Trophoblast cell (in vitro differentiated cells and primary cell): ENCODE measurements around the gene ELAVL1.

Experiments used
- DNase-seq, 2 donors: peaks; one replicate each; pipeline ENCODE4 v3.0.0-alpha.2; 2016
- H2AFZ ChIP-seq: 2 replicates; pipeline ENCODE4 v1.6.1; 2013; ENCODE audit warnings: low read length, moderate library complexity, mild to moderate bottlenecking; ENCODE audit not compliant: insufficient read depth, poor library complexity
- H2AK5ac ChIP-seq: 2 replicates; pipeline ENCODE4 v1.6.1; 2013; ENCODE audit warnings: mild to moderate bottlenecking, low read length
- H2BK120ac ChIP-seq: 2 replicates; pipeline ENCODE4 v1.6.1; 2013; ENCODE audit warnings: low read length, mild to moderate bottlenecking, moderate library complexity; ENCODE audit not compliant: insufficient read depth, poor library complexity
- H2BK12ac ChIP-seq: 2 replicates; pipeline ENCODE4 v1.6.1; 2013; ENCODE audit warnings: mild to moderate bottlenecking, low read length, moderate library complexity
- H2BK5ac ChIP-seq: 2 replicates; pipeline ENCODE4 v1.6.1; 2013; ENCODE audit warnings: low read length, low read depth, moderate library complexity, mild to moderate bottlenecking; ENCODE audit not compliant: poor library complexity
- H3K14ac ChIP-seq: 2 replicates; pipeline ENCODE4 v1.6.1; 2013; ENCODE audit warnings: mild to moderate bottlenecking, low read length
- H3K18ac ChIP-seq: 2 replicates; pipeline ENCODE4 v1.6.1; 2013; ENCODE audit warnings: mild to moderate bottlenecking, low read length
- H3K23ac ChIP-seq: 2 replicates; pipeline ENCODE4 v1.6.1; 2013; ENCODE audit warnings: low read length
- H3K27ac ChIP-seq: 2 replicates; pipeline ENCODE4 v1.5.1; 2013; ENCODE audit warnings: low read depth, mild to moderate bottlenecking, inconsistent platforms, low read length, moderate library complexity
- H3K27me3 ChIP-seq: 2 replicates; pipeline ENCODE4 v1.6.1; 2013; ENCODE audit warnings: inconsistent platforms, mild to moderate bottlenecking, low read length, moderate library complexity; ENCODE audit not compliant: insufficient read depth
- H3K36me3 ChIP-seq, 2 experiments: 1 replicate in 1 of 2; 2 replicates in 1 of 2; pipeline ENCODE4 v1.6.1; 2013; ENCODE audit warnings: low read length in 2 of 2, mild to moderate bottlenecking in 2 of 2, moderate library complexity in 1 of 2; ENCODE audit not compliant: insufficient read depth in 2 of 2, control insufficient read depth in 1 of 2
- H3K4ac ChIP-seq: 2 replicates; pipeline ENCODE4 v1.6.1; 2013; ENCODE audit warnings: low read depth, mild to moderate bottlenecking, low read length, moderate library complexity
- H3K4me1 ChIP-seq, 2 experiments: 1 replicate in 1 of 2; 2 replicates in 1 of 2; pipeline ENCODE4 v1.6.1; 2013; ENCODE audit warnings: low read length in 2 of 2, mild to moderate bottlenecking in 2 of 2, moderate library complexity in 1 of 2; ENCODE audit not compliant: insufficient read depth in 2 of 2, control insufficient read depth in 1 of 2
- H3K4me2 ChIP-seq: 2 replicates; pipeline ENCODE4 v1.6.1; 2013; ENCODE audit warnings: inconsistent platforms, mild to moderate bottlenecking, low read length, moderate library complexity
- H3K4me3 ChIP-seq: 2 replicates; pipeline ENCODE4 v1.5.1; 2013; ENCODE audit warnings: mild to moderate bottlenecking, low read depth, low read length, inconsistent platforms
- H3K79me1 ChIP-seq: one replicate; pipeline ENCODE4 v1.6.1; 2013; ENCODE audit warnings: low read length
- H3K79me2 ChIP-seq: 2 replicates; pipeline ENCODE4 v1.6.1; 2013; ENCODE audit warnings: low read length, mild to moderate bottlenecking; ENCODE audit not compliant: control insufficient read depth, insufficient read depth, poor library complexity
- H3K9ac ChIP-seq: 2 replicates; pipeline ENCODE4 v1.6.1; 2013; ENCODE audit warnings: mild to moderate bottlenecking, low read length
- H3K9me3 ChIP-seq: 2 replicates; pipeline ENCODE4 v1.6.1; 2013; ENCODE audit warnings: low read depth, mild to moderate bottlenecking, control low read depth, inconsistent platforms, low read length; ENCODE audit not compliant: insufficient read depth
- H4K12ac ChIP-seq: 2 replicates; pipeline ENCODE4 v1.6.1; 2013; ENCODE audit warnings: low read depth, mild to moderate bottlenecking, low read length, moderate library complexity
- H4K8ac ChIP-seq: 2 replicates; pipeline ENCODE4 v1.6.1; 2013; ENCODE audit warnings: low read depth, mild to moderate bottlenecking, low read length, moderate library complexity
- H4K91ac ChIP-seq: one replicate; pipeline ENCODE4 v1.6.1; 2013; ENCODE audit warnings: low read depth, mild to moderate bottlenecking, low read length, moderate library complexity
- WGBS: extraction: QIAGEN DNeasy Blood & Tissue Kit; methylation state at CpG from one replicate; pipeline ENCODE4 v1.1.7; 2013; ENCODE audit warnings: missing lambda C conversion rate; ENCODE audit not compliant: insufficient read length, insufficient coverage; ENCODE audit errors: extremely low coverage; 5-methylcytosine and 5-hydroxymethylcytosine counted together

The ELAVL1 gene

DNA sequence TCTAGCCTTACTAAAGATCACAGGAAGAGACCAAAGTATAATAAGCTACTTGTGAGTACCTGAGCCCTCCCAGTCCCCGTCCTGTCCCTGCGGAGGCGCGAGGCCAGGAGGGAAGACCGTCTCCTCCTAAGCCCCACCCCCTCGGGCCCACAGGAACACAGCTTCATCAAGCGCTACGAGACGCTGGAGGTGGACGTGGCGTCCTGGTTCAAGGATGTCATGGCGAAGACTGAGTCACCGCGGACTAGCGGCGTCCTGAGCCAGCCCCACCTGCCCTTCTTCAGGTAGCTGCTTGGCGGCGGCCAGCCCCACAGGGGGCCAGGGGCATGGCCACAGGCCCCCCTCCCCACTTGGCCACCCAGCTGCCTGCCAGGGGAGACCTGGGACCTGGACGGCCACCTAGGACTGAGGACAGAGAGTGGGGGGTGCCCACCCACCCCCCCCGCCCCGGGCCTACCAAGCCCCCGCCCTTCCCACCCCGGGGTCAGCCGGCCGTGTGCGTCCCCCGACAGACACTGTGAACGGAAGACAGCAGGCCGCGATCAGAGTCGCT lies 93.2 kb downstream of the ELAVL1 start:
- Histone ChIP-seq H2BK5ac (no peak overlapping the region), H3K27me3 (peaks cover 19% of the 10 kb centered on the region), H4K91ac (no peak overlapping the region), H3K4ac (no peak overlapping the region), H3K14ac (no peak overlapping the region), H3K9ac (no peak overlapping the region), H3K9me3 (peaks cover 4% of the 10 kb centered on the region), H3K4me2 (no peak overlapping the region), H3K23ac (no peak overlapping the region), H3K79me2 (no peaks in the 10 kb centered on the region), H4K12ac (no peak overlapping the region), H3K4me3 (no peak overlapping the region), H4K8ac (no peak overlapping the region), H2AFZ (no peak overlapping the region), H3K79me1 (no peaks in the 10 kb centered on the region), H3K4me1 (peaks cover 8 to 11% of the 10 kb centered on the region in 2 experiments), H3K27ac (no peak overlapping the region), H2AK5ac (no peak overlapping the region), H2BK12ac (no peak overlapping the region), H3K36me3 (peaks cover 38 to 41% of the 10 kb centered on the region in 2 experiments), H2BK120ac (no peak overlapping the region), H3K18ac (no peak overlapping the region)
- peak in 1 of 2 donors; percentile 40 for DNase-seq
- no CpG with 5 or more reads among the region's 31 CpGs for WGBS

DNA sequence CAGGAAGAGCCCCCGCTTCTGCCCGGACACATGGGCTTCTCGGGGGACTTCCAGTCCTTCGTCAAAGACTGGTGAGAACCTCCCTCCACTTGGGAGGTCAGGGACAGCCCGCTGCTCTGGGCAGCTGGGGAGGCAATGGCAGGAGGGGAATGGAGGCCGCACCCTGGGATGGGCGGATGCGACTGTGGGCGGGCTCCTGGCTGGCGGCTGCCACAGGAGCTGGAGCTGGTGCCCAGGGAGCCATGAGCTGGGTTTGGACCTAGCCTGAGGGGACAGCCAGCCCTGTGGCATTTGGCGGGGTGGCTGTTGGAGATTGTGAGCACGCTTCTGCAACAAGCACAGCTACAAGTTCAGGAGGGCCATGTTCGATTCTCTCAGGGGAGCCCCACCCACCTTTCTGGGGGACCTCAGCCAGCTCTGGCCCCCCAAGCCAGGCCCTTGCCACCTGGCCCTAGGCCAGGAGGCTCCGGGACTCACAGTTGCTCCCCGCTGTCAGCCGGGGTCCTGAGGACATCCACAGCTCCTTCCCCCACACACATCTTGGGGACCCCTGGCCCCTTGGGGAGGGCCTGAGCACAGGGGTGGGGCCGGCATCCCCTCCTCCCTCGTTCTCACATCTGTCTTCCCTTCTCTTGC lies 93.8 kb downstream of the ELAVL1 start:
- no peak overlapping the region for H3K4ac ChIP-seq
- H3K4me3 ChIP-seq, result no peak overlapping the region
- H2BK120ac ChIP-seq, result no peak overlapping the region
- no peak overlapping the region for H3K27ac ChIP-seq
- H2AFZ ChIP-seq, result no peak overlapping the region
- H3K79me1 ChIP-seq, result no peaks in the 10 kb centered on the region
- H3K4me2 ChIP-seq, result no peak overlapping the region
- peaks cover 6% of the 10 kb centered on the region in 2 experiments for H3K4me1 ChIP-seq
- H3K18ac ChIP-seq, result no peak overlapping the region
- H3K79me2 ChIP-seq, result no peaks in the 10 kb centered on the region
- no peak overlapping the region for H2AK5ac ChIP-seq
- H3K14ac ChIP-seq, result no peak overlapping the region
- peaks cover 4% of the 10 kb centered on the region for H3K9me3 ChIP-seq
- no peak overlapping the region for H4K12ac ChIP-seq
- H4K91ac ChIP-seq, result no peak overlapping the region
- H2BK5ac ChIP-seq, result no peak overlapping the region
- H3K9ac ChIP-seq, result no peak overlapping the region
- DNase-seq, result no peak
- no peak overlapping the region for H2BK12ac ChIP-seq
- no peak overlapping the region for H3K23ac ChIP-seq
- peaks cover 13% of the 10 kb centered on the region for H3K27me3 ChIP-seq
- H3K36me3 ChIP-seq, result peaks cover 39 to 44% of the 10 kb centered on the region in 2 experiments
- H4K8ac ChIP-seq, result no peak overlapping the region
- WGBS, result no CpG with 5 or more reads among the region's 18 CpGs

DNA sequence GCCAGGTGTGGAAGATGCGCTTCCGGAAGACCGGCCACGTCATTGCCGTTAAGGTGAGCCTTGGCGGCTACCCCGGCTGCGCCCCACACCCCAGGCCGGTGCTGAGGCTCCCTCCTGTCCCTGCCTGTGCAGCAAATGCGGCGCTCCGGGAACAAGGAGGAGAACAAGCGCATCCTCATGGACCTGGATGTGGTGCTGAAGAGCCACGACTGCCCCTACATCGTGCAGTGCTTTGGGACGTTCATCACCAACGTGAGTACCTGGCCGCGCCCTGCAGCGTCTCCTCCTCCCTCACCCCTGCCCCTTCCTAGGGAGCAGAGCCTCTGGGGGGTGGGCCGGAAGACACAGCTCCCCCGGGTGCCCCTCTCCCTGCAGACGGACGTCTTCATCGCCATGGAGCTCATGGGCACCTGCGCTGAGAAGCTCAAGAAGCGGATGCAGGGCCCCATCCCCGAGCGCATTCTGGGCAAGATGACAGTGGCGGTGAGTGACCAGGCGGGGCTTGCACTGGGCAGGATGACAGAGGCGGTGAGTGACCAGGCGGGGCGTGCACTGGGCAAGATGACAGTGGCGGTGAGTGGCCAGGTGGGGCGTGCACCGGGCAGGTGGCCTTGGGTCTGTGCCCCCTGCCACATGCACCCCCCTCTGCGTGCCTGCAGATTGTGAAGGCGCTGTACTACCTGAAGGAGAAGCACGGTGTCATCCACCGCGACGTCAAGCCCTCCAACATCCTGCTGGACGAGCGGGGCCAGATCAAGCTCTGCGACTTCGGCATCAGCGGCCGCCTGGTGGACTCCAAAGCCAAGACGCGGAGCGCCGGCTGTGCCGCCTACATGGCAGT lies 94.9 kb downstream of the ELAVL1 start:
- H4K91ac ChIP-seq, result no peak overlapping the region
- WGBS, result no CpG with 5 or more reads among the region's 54 CpGs
- H3K27me3 ChIP-seq, result peaks cover 2% of the 10 kb centered on the region
- H2BK5ac ChIP-seq, result no peak overlapping the region
- no peak overlapping the region for H3K23ac ChIP-seq
- H3K18ac ChIP-seq, result no peak overlapping the region
- H4K8ac ChIP-seq, result no peak overlapping the region
- H3K9ac ChIP-seq, result no peak overlapping the region
- H4K12ac ChIP-seq, result no peak overlapping the region
- peaks cover 43 to 50% of the 10 kb centered on the region in 2 experiments for H3K36me3 ChIP-seq
- no peak overlapping the region for H3K4ac ChIP-seq
- no peaks in the 10 kb centered on the region for H3K79me1 ChIP-seq
- H3K14ac ChIP-seq, result no peak overlapping the region
- H3K79me2 ChIP-seq, result no peaks in the 10 kb centered on the region
- H3K9me3 ChIP-seq, result peaks cover 2% of the 10 kb centered on the region
- DNase-seq, result no peak
- no peak overlapping the region for H2AK5ac ChIP-seq
- no peaks in the 10 kb centered on the region for H3K4me1 ChIP-seq
- no peak overlapping the region for H2BK120ac ChIP-seq
- no peak overlapping the region for H2AFZ ChIP-seq
- H3K27ac ChIP-seq, result no peak overlapping the region
- no peak overlapping the region for H3K4me2 ChIP-seq
- no peak overlapping the region for H2BK12ac ChIP-seq
- H3K4me3 ChIP-seq, result no peak overlapping the region

DNA sequence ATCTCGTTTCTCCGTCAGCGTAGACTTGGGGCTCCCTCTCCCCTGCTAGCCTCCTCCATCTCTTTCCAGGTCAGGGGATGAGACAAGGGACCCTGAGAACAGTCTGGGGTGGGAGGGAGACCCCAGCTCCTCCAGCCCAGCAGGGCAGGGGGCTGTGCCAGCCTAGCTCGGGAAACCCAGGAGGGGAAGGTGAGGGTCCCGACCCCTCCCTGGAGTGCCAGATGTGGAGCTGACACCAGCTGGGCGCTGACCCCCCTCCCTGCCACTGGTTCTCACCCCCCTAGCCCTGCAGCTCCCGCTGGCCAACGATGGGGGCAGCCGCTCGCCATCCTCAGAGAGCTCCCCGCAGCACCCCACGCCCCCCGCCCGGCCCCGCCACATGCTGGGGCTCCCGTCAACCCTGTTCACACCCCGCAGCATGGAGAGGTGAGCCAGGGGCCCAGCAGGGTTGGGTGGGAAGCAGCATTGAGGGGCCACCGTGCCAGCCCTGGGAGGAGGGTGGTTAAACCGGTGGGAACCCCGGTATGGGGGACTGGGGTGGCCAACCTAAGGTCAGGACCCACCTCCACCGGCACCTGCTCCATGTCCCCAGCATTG lies 95.9 kb downstream of the ELAVL1 start:
- no peak overlapping the region for H3K4me3 ChIP-seq
- H3K36me3 ChIP-seq, result peaks cover 43 to 48% of the 10 kb centered on the region in 2 experiments
- no CpG with 5 or more reads among the region's 21 CpGs for WGBS
- peaks cover under 1% of the 10 kb centered on the region for H3K9me3 ChIP-seq
- H2AK5ac ChIP-seq, result no peak overlapping the region
- no peak overlapping the region for H2BK5ac ChIP-seq
- H3K27ac ChIP-seq, result no peak overlapping the region
- H3K79me1 ChIP-seq, result peaks cover 1% of the 10 kb centered on the region
- H3K79me2 ChIP-seq, result peaks cover 5% of the 10 kb centered on the region
- no peak overlapping the region for H4K12ac ChIP-seq
- H3K9ac ChIP-seq, result no peak overlapping the region
- H2BK12ac ChIP-seq, result no peak overlapping the region
- no peak overlapping the region for H4K91ac ChIP-seq
- no peak overlapping the region for H3K4ac ChIP-seq
- no peak overlapping the region for H3K4me2 ChIP-seq
- no peak for DNase-seq
- H4K8ac ChIP-seq, result no peak overlapping the region
- H2AFZ ChIP-seq, result no peak overlapping the region
- no peak overlapping the region for H3K18ac ChIP-seq
- no peak overlapping the region for H3K14ac ChIP-seq
- no peak overlapping the region for H3K23ac ChIP-seq
- no peak overlapping the region for H2BK120ac ChIP-seq
- no peaks in the 10 kb centered on the region for H3K27me3 ChIP-seq
- H3K4me1 ChIP-seq, result peaks cover 3 to 6% of the 10 kb centered on the region in 2 experiments
